Uterus (tissue), 4 donors: Measurements from ENCODE around the gene RAD51B. TPM values are rescaled to one million over a fixed set of nuclear protein-coding genes. Genes with fewer than 3 reads are reported as not detected.

Experiments
- DNase-seq, 2 donors: peaks; one replicate each; pipeline ENCODE4 v3.0.0-alpha.2; 2019 to 2020
- H3K27ac ChIP-seq, 2 donors: fragments of 200-600 bp; sonication (generic); 1 replicate in 1 of 2; 2 replicates in 1 of 2; pipeline ENCODE4 v1.5.1; 2016 to 2018
- H3K27me3 ChIP-seq, 2 donors: fragments of 200-600 bp; sonication (generic); one replicate each; pipeline ENCODE4 v1.5.1; 2018 to 2019; ENCODE audit warnings: control low read depth in 1 of 2
- H3K36me3 ChIP-seq, 2 donors: fragments of 200-600 bp; sonication (generic); one replicate each; pipeline ENCODE4 v1.5.1; 2019; ENCODE audit warnings: control low read depth in 1 of 2
- H3K4me1 ChIP-seq, 2 donors: fragments of 200-600 bp; sonication (generic); one replicate each; pipeline ENCODE4 v1.5.1; 2018 to 2019; ENCODE audit warnings: control low read depth in 1 of 2
- H3K4me3 ChIP-seq, 2 donors: fragments of 200-600 bp; sonication (generic); 1 replicate in 1 of 2; 2 replicates in 1 of 2; pipeline ENCODE4 v1.5.1; 2018 to 2019; ENCODE audit warnings: mild to moderate bottlenecking in 1 of 2
- H3K9me3 ChIP-seq, 2 donors: fragments of 200-600 bp; sonication (generic); one replicate each; pipeline ENCODE4 v1.5.1; 2019; ENCODE audit warnings: control low read depth in 1 of 2
- CTCF ChIP-seq, 4 experiments: fragments of 200-600 bp in 2 of 4; fragments of 450-650 bp in 2 of 4; sonication (generic) in 2 of 4; IDR thresholded peaks; one replicate each; pipeline ENCODE4 v1.5.1; 2016 to 2019; ENCODE audit warnings: antibody characterized with exemption in 4 of 4, mild to moderate bottlenecking in 2 of 4, moderate library complexity in 1 of 4
- POLR2A ChIP-seq, 2 donors: fragments of 450-650 bp; IDR thresholded peaks; one replicate each; pipeline ENCODE4 v1.6.1; 2016; ENCODE audit warnings: antibody characterized with exemption in 2 of 2, mild to moderate bottlenecking in 1 of 2, moderate library complexity in 1 of 2
- intact Hi-C: fragments of 100-400 bp; cut with DNase I; formaldehyde crosslinking; loops from one replicate; pipeline ENCODE4 v1.15.1; 2023; ENCODE audit warnings: low total_unique reads
- total RNA-seq, 4 donors: library from RNA; depleted of rRNA in 3 of 4; stranded (reverse); fragments of >200 nt in 3 of 4; gene quantifications; one replicate each; pipeline versions ENCODE4 v1.1.0 to v1.2.4, GENCODE V29; 2014 to 2023
- donor health status: DM: yes; HTN: yes; CAD: no.

Gene RAD51B
- total RNA-seq, 4 donors from 2014 or later = 29.5 to 100.0 (median 70.3) TPM

GRCh38 chr14:68188174-68188573, 368.6 kb downstream of the RAD51B start:
- Histone ChIP-seq H3K36me3 (no peaks in the 10 kb centered on the region), H3K9me3 (no peaks in the 10 kb centered on the region), H3K27ac (peak overlapping the region; percentile 78 to 87), H3K4me1 (peaks cover 0 to 12% of the 10 kb centered on the region in 2 donors), H3K4me3 (no peak overlapping the region), H3K27me3 (no peaks in the 10 kb centered on the region)
- TF ChIP-seq CTCF (IDR thresholded peaks at IDR 0.05) (no peak), POLR2A (IDR thresholded peaks at IDR 0.05) (no peak)
- no peak for DNase-seq
- intact Hi-C loops = no loop called here

GRCh38 chr14:68190032-68190431, 370.5 kb downstream of the RAD51B start:
- Histone ChIP-seq H3K36me3 (no peaks in the 10 kb centered on the region), H3K27me3 (no peaks in the 10 kb centered on the region), H3K27ac (peak overlapping the region; percentile 78 to 87), H3K4me3 (no peak overlapping the region), H3K4me1 (peaks cover 0 to 18% of the 10 kb centered on the region in 2 donors), H3K9me3 (no peaks in the 10 kb centered on the region)
- DNase-seq = no peak
- intact Hi-C loops = no loop called here
- no peak for TF ChIP-seq CTCF (IDR thresholded peaks at IDR 0.05)
- no peak for TF ChIP-seq POLR2A (IDR thresholded peaks at IDR 0.05)

GRCh38 chr14:68191567-68192321, 372.2 kb downstream of the RAD51B start:
- no peaks in the 10 kb centered on the region for H3K9me3 ChIP-seq
- H3K36me3 ChIP-seq = no peaks in the 10 kb centered on the region
- no peaks in the 10 kb centered on the region for H3K27me3 ChIP-seq
- TF ChIP-seq POLR2A (IDR thresholded peaks at IDR 0.05) = no peak
- peaks cover 0 to 18% of the 10 kb centered on the region in 2 donors for H3K4me1 ChIP-seq
- intact Hi-C loops = no loop called here
- peak in 1 of 2 donors; percentile 52 for DNase-seq
- no peak overlapping the region for H3K4me3 ChIP-seq
- H3K27ac ChIP-seq = peak overlapping the region; percentile 87 to 93

- intact Hi-C loops = no loop called here
- no peak for DNase-seq
- no peak overlapping the region for H3K4me3 ChIP-seq
- H3K9me3 ChIP-seq = no peaks in the 10 kb centered on the region
- H3K27ac ChIP-seq = peak overlapping the region; percentile 87 to 93
- TF ChIP-seq CTCF (IDR thresholded peaks at IDR 0.05) (no peak), POLR2A (IDR thresholded peaks at IDR 0.05) (no peak)
- H3K27me3 ChIP-seq = no peaks in the 10 kb centered on the region
- no peaks in the 10 kb centered on the region for H3K36me3 ChIP-seq
- H3K4me1 ChIP-seq = peaks cover 0 to 23% of the 10 kb centered on the region in 2 donors
These were observed 373.4 kb downstream of the RAD51B start for GRCh38 chr14:68192935-68193334.

- Histone ChIP-seq H3K4me1 (peaks cover 3 to 23% of the 10 kb centered on the region in 2 donors), H3K9me3 (no peaks in the 10 kb centered on the region), H3K27ac (peak overlapping the region; percentile 87 to 93), H3K36me3 (no peaks in the 10 kb centered on the region), H3K4me3 (no peak overlapping the region), H3K27me3 (no peaks in the 10 kb centered on the region)
- intact Hi-C loops = no loop called here
- DNase-seq = peak in 1 of 2 donors; percentile 67
- no peak for TF ChIP-seq POLR2A (IDR thresholded peaks at IDR 0.05)
- peak in 1 of 4 experiments; percentile 25 for TF ChIP-seq CTCF (IDR thresholded peaks at IDR 0.05)
These were observed 374.5 kb downstream of the RAD51B start for GRCh38 chr14:68193970-68194681.
